ENCODE measurements around the gene CSPG4. TPM values are rescaled to one million over a fixed set of nuclear protein-coding genes. Genes with fewer than 3 reads are reported as not detected.
A peak's percentile ranks its signal among the peaks of the same experiment; 100 is the strongest.
"Not testable (repeated sequence)": the region's sequence is repeated elsewhere in the genome, so short reads cannot be mapped to it uniquely, and the experiment has no call there.

The CSPG4 gene
- total RNA-seq, 2 experiments from 2014 or later, result 0.07 TPM; not detected in 1

- H3K36me3 Mint-ChIP-seq, result no peaks in the 10 kb centered on the region
- DNase-seq (no peak), ATAC-seq (no peak)
- no peak overlapping the region for H3K4me3 Mint-ChIP-seq
- CTCF ChIA-PET, result no interaction called here
- H3K27me3 Mint-ChIP-seq, result no peaks in the 10 kb centered on the region
- no peak overlapping the region for H3K27ac Mint-ChIP-seq
- H3K4me1 Mint-ChIP-seq, result peaks cover 4% of the 10 kb centered on the region
- no peaks in the 10 kb centered on the region for H3K9me3 Mint-ChIP-seq (ENCODE audit: low read depth)
These were observed 10.2 kb downstream of the CSPG4 start for GRCh38 chr15:75702436-75702835.

GRCh38 chr15:75701071-75702003 is 11.3 kb downstream of the CSPG4 start:
- H3K4me1 Mint-ChIP-seq; H3K36me3 Mint-ChIP-seq; ATAC-seq; H3K27ac Mint-ChIP-seq; DNase-seq; CTCF ChIA-PET; H3K9me3 Mint-ChIP-seq (ENCODE audit: low read depth); H3K4me3 Mint-ChIP-seq; H3K27me3 Mint-ChIP-seq: not testable (repeated sequence)

GRCh38 chr15:75699961-75700874 is 12.4 kb downstream of the CSPG4 start:
- H3K9me3 Mint-ChIP-seq (ENCODE audit: low read depth); H3K27me3 Mint-ChIP-seq; H3K4me1 Mint-ChIP-seq; H3K27ac Mint-ChIP-seq; H3K4me3 Mint-ChIP-seq; DNase-seq; H3K36me3 Mint-ChIP-seq; CTCF ChIA-PET: not testable (repeated sequence)
- peak; percentile 21 for ATAC-seq

- H3K4me1 Mint-ChIP-seq, result peaks cover 14% of the 10 kb centered on the region
- H3K36me3 Mint-ChIP-seq; H3K4me3 Mint-ChIP-seq; H3K9me3 Mint-ChIP-seq (ENCODE audit: low read depth); H3K27ac Mint-ChIP-seq; DNase-seq; H3K27me3 Mint-ChIP-seq; ATAC-seq; CTCF ChIA-PET: not testable (repeated sequence)
These were observed 13.1 kb downstream of the CSPG4 start for GRCh38 chr15:75699517-75699916.

- H3K9me3 Mint-ChIP-seq (ENCODE audit: low read depth); H3K4me3 Mint-ChIP-seq; H3K27ac Mint-ChIP-seq; H3K27me3 Mint-ChIP-seq; CTCF ChIA-PET; DNase-seq; ATAC-seq; H3K36me3 Mint-ChIP-seq: not testable (repeated sequence)
- peaks cover 23% of the 10 kb centered on the region for H3K4me1 Mint-ChIP-seq
These were observed 14.5 kb downstream of the CSPG4 start for GRCh38 chr15:75697974-75698747.

- Mint-ChIP-seq H3K27ac (no peak overlapping the region), H3K4me1 (peaks cover 27% of the 10 kb centered on the region), H3K9me3 (ENCODE audit: low read depth) (no peaks in the 10 kb centered on the region), H3K36me3 (no peaks in the 10 kb centered on the region), H3K4me3 (no peak overlapping the region), H3K27me3 (peaks cover 2% of the 10 kb centered on the region)
- CTCF ChIA-PET, result no interaction called here
- no peak for ATAC-seq
- DNase-seq, result no peak
These were observed 15.1 kb downstream of the CSPG4 start for GRCh38 chr15:75697523-75697922.

GRCh38 chr15:75696854-75697259 is 15.8 kb downstream of the CSPG4 start:
- H3K4me3 Mint-ChIP-seq, result no peak overlapping the region
- H3K9me3 Mint-ChIP-seq (ENCODE audit: low read depth), result no peaks in the 10 kb centered on the region
- no peak overlapping the region for H3K27ac Mint-ChIP-seq
- H3K36me3 Mint-ChIP-seq, result no peaks in the 10 kb centered on the region
- DNase-seq (no peak), ATAC-seq (no peak)
- H3K27me3 Mint-ChIP-seq, result peaks cover 6% of the 10 kb centered on the region
- CTCF ChIA-PET, result no interaction called here
- peaks cover 29% of the 10 kb centered on the region for H3K4me1 Mint-ChIP-seq

- DNase-seq (no peak), ATAC-seq (peak; percentile 17)
- Mint-ChIP-seq H3K4me3 (no peak overlapping the region), H3K27me3 (peaks cover 9% of the 10 kb centered on the region), H3K4me1 (peaks cover 29% of the 10 kb centered on the region), H3K36me3 (no peaks in the 10 kb centered on the region), H3K27ac (peak overlapping the region; percentile 26), H3K9me3 (ENCODE audit: low read depth) (no peaks in the 10 kb centered on the region)
- CTCF ChIA-PET, result no interaction called here
These were observed 16.3 kb downstream of the CSPG4 start for GRCh38 chr15:75696311-75696720.

GRCh38 chr15:75695634-75696310 is 16.9 kb downstream of the CSPG4 start:
- ATAC-seq, result no peak
- Mint-ChIP-seq H3K9me3 (ENCODE audit: low read depth) (no peaks in the 10 kb centered on the region), H3K27me3 (peaks cover 9% of the 10 kb centered on the region), H3K4me1 (peaks cover 29% of the 10 kb centered on the region), H3K4me3 (no peak overlapping the region), H3K36me3 (no peaks in the 10 kb centered on the region), H3K27ac (peak overlapping the region; percentile 26)
- CTCF ChIA-PET, result no interaction called here
- DNase-seq, result no peak

- Mint-ChIP-seq H3K9me3 (ENCODE audit: low read depth) (no peaks in the 10 kb centered on the region), H3K4me1 (peaks cover 29% of the 10 kb centered on the region), H3K36me3 (no peaks in the 10 kb centered on the region), H3K27me3 (peaks cover 9% of the 10 kb centered on the region), H3K4me3 (no peak overlapping the region), H3K27ac (no peak overlapping the region)
- DNase-seq (no peak), ATAC-seq (no peak)
- CTCF ChIA-PET, result interaction anchor here (0.8 kb wide), 1 partner anchor 9 kb away, joined by 5 read pairs; no protein-coding TSS in a partner anchor
These were observed 17.4 kb downstream of the CSPG4 start for GRCh38 chr15:75695220-75695619.

- ATAC-seq (no peak), DNase-seq (no peak)
- no peak overlapping the region for H3K27ac Mint-ChIP-seq
- no peaks in the 10 kb centered on the region for H3K36me3 Mint-ChIP-seq
- H3K4me1 Mint-ChIP-seq, result peaks cover 27% of the 10 kb centered on the region
- CTCF ChIA-PET, result interaction anchor here (0.8 to 1.1 kb wide), 2 partner anchors 8 to 11 kb away, joined by 3 to 5 read pairs; no protein-coding TSS in a partner anchor
- H3K9me3 Mint-ChIP-seq (ENCODE audit: low read depth), result no peaks in the 10 kb centered on the region
- H3K4me3 Mint-ChIP-seq, result no peak overlapping the region
- peaks cover 9% of the 10 kb centered on the region for H3K27me3 Mint-ChIP-seq
These were observed 18.1 kb downstream of the CSPG4 start for GRCh38 chr15:75694241-75695182.
